Vagina (tissue), 2 donors: ENCODE results near the gene CHD9NB. TPM values are rescaled to one million over a fixed set of nuclear protein-coding genes. Genes with fewer than 3 reads are reported as not detected.

Experiments used
- DNase-seq, 2 donors: peaks; one replicate each; pipeline ENCODE4 v3.0.0-alpha.2; 2017; ENCODE audit errors: extremely low spot score in 2 of 2
- H3K27ac ChIP-seq: fragments of 200-600 bp; sonication (generic); one replicate; pipeline ENCODE4 v1.5.1; 2019
- H3K27me3 ChIP-seq: fragments of 200-600 bp; sonication (generic); one replicate; pipeline ENCODE4 v1.5.1; 2019
- H3K36me3 ChIP-seq, 2 donors: fragments of 200-600 bp; sonication (generic); one replicate each; pipeline ENCODE4 v1.5.1; 2017 to 2019
- H3K4me1 ChIP-seq: fragments of 200-600 bp; sonication (generic); one replicate; pipeline ENCODE4 v1.5.1; 2019
- H3K4me3 ChIP-seq, 2 donors: fragments of 200-600 bp; sonication (generic); 1 replicate in 1 of 2; 2 replicates in 1 of 2; pipeline ENCODE4 v1.5.1; 2016 to 2019
- H3K9me3 ChIP-seq: fragments of 200-600 bp; sonication (generic); one replicate; pipeline ENCODE4 v1.5.1; 2019
- CTCF ChIP-seq, 3 experiments: fragments of 450-650 bp in 2 of 3; fragments of 200-600 bp in 1 of 3; sonication (generic) in 1 of 3; IDR thresholded peaks; one replicate each; pipeline ENCODE4 v1.5.1; 2017 to 2019; ENCODE audit warnings: antibody characterized with exemption in 3 of 3, mild to moderate bottlenecking in 2 of 3, moderate library complexity in 2 of 3
- POLR2A ChIP-seq, 2 donors: fragments of 450-650 bp; IDR thresholded peaks; one replicate each; pipeline ENCODE4 v1.6.1; 2017; ENCODE audit warnings: antibody characterized with exemption in 2 of 2, mild to moderate bottlenecking in 2 of 2, moderate library complexity in 2 of 2
- POLR2AphosphoS5 ChIP-seq, 2 donors: sonication (generic); formaldehyde crosslinking; IDR thresholded peaks; one replicate each; pipeline ENCODE4 v1.9.0; 2017; ENCODE audit warnings: antibody characterized with exemption in 2 of 2, mild to moderate bottlenecking in 2 of 2, low read depth in 1 of 2; ENCODE audit not compliant: insufficient read depth in 1 of 2
- intact Hi-C: fragments of 100-400 bp; cut with DNase I; formaldehyde crosslinking; loops from one replicate; pipeline ENCODE4 v1.15.1; 2023
- total RNA-seq: library from RNA; depleted of rRNA; stranded (reverse); fragments of >200 nt; gene quantifications from one replicate; pipeline ENCODE4 v1.2.3, GENCODE V29; 2016

The CHD9NB gene
- total RNA-seq, result not detected

GRCh38 chr16:53052519-53053501 lies at the start of gene CHD9NB:
CHD9NB (minus strand) TSS chr16:53052897; CDS start chr16:53044158, 8,739 bp downstream.
- H3K36me3 ChIP-seq, result no peaks in the 10 kb centered on the region
- no peak for DNase-seq
- intact Hi-C loops, result loop anchor here (5.0 to 10.0 kb wide), 4 partner anchors 82 to 229 kb away; no protein-coding TSS in a partner anchor
- H3K4me3 ChIP-seq, result no peak within 1 kb of the TSS
- H3K27me3 ChIP-seq, result no peaks in the 10 kb centered on the region
- TF ChIP-seq POLR2A (IDR thresholded peaks at IDR 0.05), result no peak
- peak in 1 of 2 donors; percentile 84 for TF ChIP-seq POLR2AphosphoS5 (IDR thresholded peaks at IDR 0.05; ENCODE audit: insufficient read depth in 1 of 2, low read depth in 1 of 2)
- peak within 1 kb of the TSS; percentile 20 for H3K27ac ChIP-seq
- peaks cover 42% of the 10 kb centered on the region for H3K4me1 ChIP-seq
- no peaks in the 10 kb centered on the region for H3K9me3 ChIP-seq

- peaks cover 52% of the 10 kb centered on the region for H3K4me1 ChIP-seq
- TF ChIP-seq POLR2A (IDR thresholded peaks at IDR 0.05) (no peak), POLR2AphosphoS5 (IDR thresholded peaks at IDR 0.05; ENCODE audit: insufficient read depth in 1 of 2, low read depth in 1 of 2) (no peak), CTCF (IDR thresholded peaks at IDR 0.05) (no peak)
- no peaks in the 10 kb centered on the region for H3K27me3 ChIP-seq
- H3K27ac ChIP-seq, result peak overlapping the region; percentile 89
- no peak for DNase-seq
- no peaks in the 10 kb centered on the region for H3K9me3 ChIP-seq
- intact Hi-C loops, result no loop called here
- H3K4me3 ChIP-seq, result no peak overlapping the region
- H3K36me3 ChIP-seq, result no peaks in the 10 kb centered on the region
Measured at GRCh38 chr16:53100889-53101288, 48.2 kb upstream of the CHD9NB start.

GRCh38 chr16:53100131-53100748 lies 47.5 kb upstream of the CHD9NB start:
- Histone ChIP-seq H3K36me3 (no peaks in the 10 kb centered on the region), H3K4me3 (peak overlapping the region; percentile 40 to 48)
- intact Hi-C loops, result no loop called here

GRCh38 chr16:53099318-53100130 lies 46.8 kb upstream of the CHD9NB start:
- Histone ChIP-seq H3K27ac (peak overlapping the region; percentile 89), H3K36me3 (no peaks in the 10 kb centered on the region), H3K27me3 (no peaks in the 10 kb centered on the region), H3K4me1 (peaks cover 60% of the 10 kb centered on the region), H3K4me3 (peak overlapping the region; percentile 40 to 48), H3K9me3 (no peaks in the 10 kb centered on the region)
- intact Hi-C loops, result no loop called here
- DNase-seq, result peak in 1 of 2 donors; percentile 97
- peak; percentile 81 to 93 for TF ChIP-seq POLR2AphosphoS5 (IDR thresholded peaks at IDR 0.05; ENCODE audit: insufficient read depth in 1 of 2, low read depth in 1 of 2)
- TF ChIP-seq CTCF (IDR thresholded peaks at IDR 0.05), result no peak

More at GRCh38 chr16:53100131-53100748, 47.5 kb upstream of the CHD9NB start:
- Histone ChIP-seq H3K27ac (peak overlapping the region; percentile 89), H3K4me1 (peaks cover 52% of the 10 kb centered on the region), H3K27me3 (no peaks in the 10 kb centered on the region), H3K9me3 (no peaks in the 10 kb centered on the region)
- DNase-seq, result no peak
- TF ChIP-seq POLR2AphosphoS5 (IDR thresholded peaks at IDR 0.05; ENCODE audit: insufficient read depth in 1 of 2, low read depth in 1 of 2) (no peak), CTCF (IDR thresholded peaks at IDR 0.05) (no peak), POLR2A (IDR thresholded peaks at IDR 0.05) (no peak)
